ENCODE data around the gene NEU4. TPM values are rescaled to one million over a fixed set of nuclear protein-coding genes. Genes with fewer than 3 reads are reported as not detected.
A peak's percentile ranks its signal among the peaks of the same experiment; 100 is the strongest.
"Not testable (repeated sequence)": the region's sequence is repeated elsewhere in the genome, so short reads cannot be mapped to it uniquely, and the experiment has no call there.

Gene NEU4
- total RNA-seq, 1 donor from 2014 or later: 0.88 TPM

DNA sequence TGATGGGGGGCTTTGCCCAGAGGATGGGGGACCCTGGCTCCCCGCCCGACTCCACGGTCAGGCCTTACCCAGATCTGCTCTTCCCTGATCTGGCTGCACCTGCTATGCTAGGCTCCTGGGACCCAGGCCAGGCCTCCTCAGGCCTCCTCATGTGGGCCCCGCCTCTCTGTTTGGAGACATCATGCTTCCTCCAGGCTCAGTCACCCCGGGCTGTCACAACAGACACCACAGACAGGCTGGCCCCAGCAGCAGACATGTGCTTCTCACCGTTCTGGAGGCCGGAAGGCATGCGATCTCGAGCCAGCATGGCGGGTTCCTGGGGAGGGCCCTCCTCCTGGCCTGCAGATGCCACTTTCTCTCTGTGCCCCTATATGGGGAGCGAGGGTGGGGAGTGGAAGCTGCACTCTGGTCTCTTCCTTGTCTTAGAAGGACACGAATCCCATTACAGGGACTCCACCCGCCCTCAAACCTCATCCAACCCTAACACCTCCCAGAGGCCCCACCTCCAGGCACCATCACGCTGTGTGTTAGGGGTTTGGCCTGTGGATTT, 10.8 kb upstream of the NEU4 start:
- DNase-seq: no peak
- Mint-ChIP-seq H3K9me3 (ENCODE audit: unreplicated experiment) (peaks cover 8% of the 10 kb centered on the region), H3K27ac (ENCODE audit: unreplicated experiment) (no peak overlapping the region), H3K4me1 (ENCODE audit: low read depth, unreplicated experiment) (no peaks in the 10 kb centered on the region), H3K4me3 (ENCODE audit: unreplicated experiment) (no peak overlapping the region), H3K27me3 (ENCODE audit: unreplicated experiment) (peaks cover 2% of the 10 kb centered on the region), H3K36me3 (ENCODE audit: unreplicated experiment) (peaks cover 4% of the 10 kb centered on the region)
- TF ChIP-seq, protein P1, sequence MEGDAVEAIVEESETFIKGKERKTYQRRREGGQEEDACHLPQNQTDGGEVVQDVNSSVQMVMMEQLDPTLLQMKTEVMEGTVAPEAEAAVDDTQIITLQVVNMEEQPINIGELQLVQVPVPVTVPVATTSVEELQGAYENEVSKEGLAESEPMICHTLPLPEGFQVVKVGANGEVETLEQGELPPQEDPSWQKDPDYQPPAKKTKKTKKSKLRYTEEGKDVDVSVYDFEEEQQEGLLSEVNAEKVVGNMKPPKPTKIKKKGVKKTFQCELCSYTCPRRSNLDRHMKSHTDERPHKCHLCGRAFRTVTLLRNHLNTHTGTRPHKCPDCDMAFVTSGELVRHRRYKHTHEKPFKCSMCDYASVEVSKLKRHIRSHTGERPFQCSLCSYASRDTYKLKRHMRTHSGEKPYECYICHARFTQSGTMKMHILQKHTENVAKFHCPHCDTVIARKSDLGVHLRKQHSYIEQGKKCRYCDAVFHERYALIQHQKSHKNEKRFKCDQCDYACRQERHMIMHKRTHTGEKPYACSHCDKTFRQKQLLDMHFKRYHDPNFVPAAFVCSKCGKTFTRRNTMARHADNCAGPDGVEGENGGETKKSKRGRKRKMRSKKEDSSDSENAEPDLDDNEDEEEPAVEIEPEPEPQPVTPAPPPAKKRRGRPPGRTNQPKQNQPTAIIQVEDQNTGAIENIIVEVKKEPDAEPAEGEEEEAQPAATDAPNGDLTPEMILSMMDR (IDR thresholded peaks at IDR 0.05; ENCODE audit: partially characterized antibody, unreplicated experiment): no peak

DNA sequence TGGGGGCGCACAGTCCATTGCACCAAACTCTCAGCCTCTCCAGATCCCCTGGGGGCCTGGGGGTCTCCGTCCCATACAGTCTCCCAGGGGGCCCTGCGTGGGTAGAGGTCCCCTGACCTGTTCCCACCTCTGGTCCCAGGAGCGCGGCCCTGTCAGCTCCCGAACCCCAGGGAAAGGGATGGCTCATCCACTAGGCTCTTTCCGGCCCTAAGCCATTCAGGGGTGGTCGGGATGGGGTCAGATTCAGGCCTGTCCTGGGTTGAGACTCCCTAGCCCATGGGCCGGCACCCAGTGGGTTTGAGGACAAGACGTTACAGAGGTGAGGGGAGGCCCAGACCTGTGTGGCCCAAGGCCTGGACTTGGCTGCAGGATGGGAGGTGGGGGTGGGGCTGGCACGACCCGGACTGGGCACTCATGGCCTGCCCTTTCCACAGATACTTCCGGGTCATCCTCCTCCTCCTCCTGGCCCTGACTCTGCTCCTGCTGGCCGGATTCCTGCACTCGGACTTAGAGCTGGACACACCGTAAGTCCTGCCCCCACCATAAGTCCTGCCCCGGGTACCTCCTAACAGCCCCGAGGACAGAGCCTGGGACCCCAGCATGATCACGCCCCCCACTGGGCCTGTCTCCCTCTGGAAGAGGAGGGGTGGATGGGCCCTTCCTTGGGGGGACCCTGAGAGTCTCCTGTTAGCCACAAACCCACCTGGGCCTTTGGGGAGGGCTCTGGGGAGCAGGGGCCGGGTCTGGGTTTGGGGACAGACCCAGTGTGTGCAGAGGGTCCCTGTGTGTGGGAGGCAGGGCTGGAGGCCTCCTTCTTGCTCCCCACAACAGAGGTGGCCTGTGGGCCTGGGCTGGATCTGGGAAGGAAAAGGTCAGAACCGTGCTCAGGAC, 10.1 kb upstream of the NEU4 start:
- Mint-ChIP-seq H3K27ac (ENCODE audit: unreplicated experiment) (no peak overlapping the region), H3K4me3 (ENCODE audit: unreplicated experiment) (no peak overlapping the region), H3K27me3 (ENCODE audit: unreplicated experiment) (peaks cover 3% of the 10 kb centered on the region), H3K36me3 (ENCODE audit: unreplicated experiment) (no peaks in the 10 kb centered on the region), H3K4me1 (ENCODE audit: low read depth, unreplicated experiment) (no peaks in the 10 kb centered on the region), H3K9me3 (ENCODE audit: unreplicated experiment) (peaks cover 8% of the 10 kb centered on the region)
- no peak for DNase-seq
- TF ChIP-seq, protein P1 (IDR thresholded peaks at IDR 0.05; ENCODE audit: partially characterized antibody, unreplicated experiment): no peak

DNA sequence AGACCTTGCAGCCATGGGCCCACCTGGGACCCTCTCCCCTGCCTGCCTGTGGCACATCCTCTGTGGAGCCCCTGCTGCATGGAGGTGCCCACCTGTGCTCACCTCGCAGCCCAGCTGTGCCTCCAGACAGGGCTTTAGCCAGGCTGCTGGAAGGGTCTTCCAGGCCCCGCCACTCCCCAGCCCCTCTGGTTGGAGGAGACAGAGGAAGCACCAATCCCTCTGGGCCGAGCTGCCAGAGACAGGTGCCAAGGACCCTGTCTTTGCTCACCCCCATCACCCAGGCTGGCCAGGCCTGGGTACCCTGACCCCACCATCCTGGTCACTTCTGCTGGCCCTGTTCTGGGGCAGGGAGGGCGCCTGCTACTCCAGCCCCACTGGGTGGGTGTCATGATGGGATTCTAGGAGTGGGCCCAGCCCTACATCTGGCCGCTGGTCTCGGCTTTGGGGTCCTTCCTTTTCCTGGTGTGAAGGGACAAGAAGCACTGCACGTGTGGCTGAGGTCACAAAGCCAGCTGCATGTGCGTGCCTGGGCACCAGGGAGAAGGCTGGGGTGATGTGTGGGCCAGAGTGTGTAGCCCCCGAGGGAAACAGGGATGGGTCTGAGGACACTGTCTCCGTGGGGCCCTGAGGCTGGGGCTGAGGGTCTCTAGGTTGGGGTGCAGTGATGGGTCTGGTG, 9.3 kb upstream of the NEU4 start:
- Mint-ChIP-seq H3K27me3 (ENCODE audit: unreplicated experiment) (peaks cover 3% of the 10 kb centered on the region), H3K4me1 (ENCODE audit: low read depth, unreplicated experiment) (no peaks in the 10 kb centered on the region), H3K27ac (ENCODE audit: unreplicated experiment) (no peak overlapping the region), H3K36me3 (ENCODE audit: unreplicated experiment) (no peaks in the 10 kb centered on the region), H3K4me3 (ENCODE audit: unreplicated experiment) (no peak overlapping the region), H3K9me3 (ENCODE audit: unreplicated experiment) (peaks cover 8% of the 10 kb centered on the region)
- TF ChIP-seq, protein P1 (IDR thresholded peaks at IDR 0.05; ENCODE audit: partially characterized antibody, unreplicated experiment): no peak
- no peak for DNase-seq

- not testable (repeated sequence) for H3K9me3 Mint-ChIP-seq (ENCODE audit: unreplicated experiment); H3K4me1 Mint-ChIP-seq (ENCODE audit: low read depth, unreplicated experiment); H3K27me3 Mint-ChIP-seq (ENCODE audit: unreplicated experiment); H3K4me3 Mint-ChIP-seq (ENCODE audit: unreplicated experiment); H3K36me3 Mint-ChIP-seq (ENCODE audit: unreplicated experiment); DNase-seq; H3K27ac Mint-ChIP-seq (ENCODE audit: unreplicated experiment)
Observed at GRCh38 chr2:241800198-241800903, 8.6 kb upstream of the NEU4 start.

GRCh38 chr2:241801611-241802420, 7.2 kb upstream of the NEU4 start:
- TF ChIP-seq, protein P1 (IDR thresholded peaks at IDR 0.05; ENCODE audit: partially characterized antibody, unreplicated experiment): no peak
- peak; percentile 29 for DNase-seq
- Mint-ChIP-seq H3K27me3 (ENCODE audit: unreplicated experiment) (peaks cover 2% of the 10 kb centered on the region), H3K4me3 (ENCODE audit: unreplicated experiment) (no peak overlapping the region), H3K4me1 (ENCODE audit: low read depth, unreplicated experiment) (no peaks in the 10 kb centered on the region), H3K9me3 (ENCODE audit: unreplicated experiment) (peaks cover 3% of the 10 kb centered on the region), H3K36me3 (ENCODE audit: unreplicated experiment) (no peaks in the 10 kb centered on the region), H3K27ac (ENCODE audit: unreplicated experiment) (no peak overlapping the region)

Data from glutamatergic neuron (in vitro differentiated cells).